ENCODE results near the gene AKT1S1. TPM values are rescaled to one million over a fixed set of nuclear protein-coding genes. Genes with fewer than 3 reads are reported as not detected.

AKT1S1 gene
- total and polyA plus RNA-seq, 11 donors, result 25.3 to 55.1 (median 35.0) TPM

DNA sequence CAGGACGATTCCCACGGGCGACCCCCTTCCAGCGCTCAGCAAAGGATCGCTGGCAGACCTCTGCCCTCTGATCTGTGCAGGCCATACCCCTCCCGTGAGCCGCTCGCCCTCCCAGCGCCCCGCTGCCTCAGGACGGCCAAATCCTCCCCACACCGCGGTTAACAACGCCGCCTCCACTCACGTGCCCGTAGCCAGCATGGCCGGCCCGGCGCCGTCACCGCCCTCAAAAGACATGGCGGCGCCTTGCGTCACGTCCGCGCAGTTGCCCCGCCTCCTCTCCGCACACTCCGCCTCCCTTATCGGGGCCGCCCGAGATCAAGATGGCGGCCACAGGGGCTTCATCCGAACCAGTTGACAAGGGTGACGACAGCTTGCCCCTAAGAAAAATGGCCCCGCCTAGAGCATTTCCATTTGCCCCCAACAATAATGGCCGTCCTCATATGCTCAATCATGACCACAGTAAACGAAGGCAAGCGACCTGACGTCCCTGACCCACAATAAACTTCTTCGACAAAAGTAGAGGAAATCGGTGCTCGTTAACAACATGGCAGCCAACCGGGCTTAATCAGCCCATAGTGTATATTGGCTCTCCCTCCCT lies 634 bp downstream of the AKT1S1 start:
- DNase-seq, result peak; percentile 98 to 99 (median 98)
- peak overlapping the region; percentile 72 to 99 (median 87) for H3K4me3 ChIP-seq
- WGBS, 4 donors, result 0 to 1% (median 0%) methylated on average over 21 to 46 of the region's 46 CpGs
- peak; percentile 79 to 84 (median 80) for ATAC-seq
- H3K9me3 ChIP-seq, result no peaks in the 10 kb centered on the region
- H3K27me3 ChIP-seq, result no peaks in the 10 kb centered on the region
- TF ChIP-seq, protein P1, sequence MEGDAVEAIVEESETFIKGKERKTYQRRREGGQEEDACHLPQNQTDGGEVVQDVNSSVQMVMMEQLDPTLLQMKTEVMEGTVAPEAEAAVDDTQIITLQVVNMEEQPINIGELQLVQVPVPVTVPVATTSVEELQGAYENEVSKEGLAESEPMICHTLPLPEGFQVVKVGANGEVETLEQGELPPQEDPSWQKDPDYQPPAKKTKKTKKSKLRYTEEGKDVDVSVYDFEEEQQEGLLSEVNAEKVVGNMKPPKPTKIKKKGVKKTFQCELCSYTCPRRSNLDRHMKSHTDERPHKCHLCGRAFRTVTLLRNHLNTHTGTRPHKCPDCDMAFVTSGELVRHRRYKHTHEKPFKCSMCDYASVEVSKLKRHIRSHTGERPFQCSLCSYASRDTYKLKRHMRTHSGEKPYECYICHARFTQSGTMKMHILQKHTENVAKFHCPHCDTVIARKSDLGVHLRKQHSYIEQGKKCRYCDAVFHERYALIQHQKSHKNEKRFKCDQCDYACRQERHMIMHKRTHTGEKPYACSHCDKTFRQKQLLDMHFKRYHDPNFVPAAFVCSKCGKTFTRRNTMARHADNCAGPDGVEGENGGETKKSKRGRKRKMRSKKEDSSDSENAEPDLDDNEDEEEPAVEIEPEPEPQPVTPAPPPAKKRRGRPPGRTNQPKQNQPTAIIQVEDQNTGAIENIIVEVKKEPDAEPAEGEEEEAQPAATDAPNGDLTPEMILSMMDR (IDR thresholded peaks at IDR 0.05), result no peak
- TF ChIP-seq POLR2A (IDR thresholded peaks at IDR 0.05), result peak in 1 of 2 donors; percentile 54
- H3K27ac ChIP-seq, result peak overlapping the region; percentile 96 to 100 (median 98)
- intact Hi-C loops (cut with DNase I), result loop anchor here in 6 of 10 donors (1.0 to 5.0 kb wide), 10 partner anchors 51 to 424 kb away; partner anchors contain the start of genes AP2A1 (in 3 of the 6), FUZ (in 3 of the 6), ADM5 (in 1 of the 6) and ALDH16A1 (in 1 of the 6)
- peaks cover 0 to 31% (median 19%) of the 10 kb centered on the region in 12 donors for H3K4me1 ChIP-seq
- H3K36me3 ChIP-seq, result peaks cover 2 to 44% (median 31%) of the 10 kb centered on the region in 9 donors

DNA sequence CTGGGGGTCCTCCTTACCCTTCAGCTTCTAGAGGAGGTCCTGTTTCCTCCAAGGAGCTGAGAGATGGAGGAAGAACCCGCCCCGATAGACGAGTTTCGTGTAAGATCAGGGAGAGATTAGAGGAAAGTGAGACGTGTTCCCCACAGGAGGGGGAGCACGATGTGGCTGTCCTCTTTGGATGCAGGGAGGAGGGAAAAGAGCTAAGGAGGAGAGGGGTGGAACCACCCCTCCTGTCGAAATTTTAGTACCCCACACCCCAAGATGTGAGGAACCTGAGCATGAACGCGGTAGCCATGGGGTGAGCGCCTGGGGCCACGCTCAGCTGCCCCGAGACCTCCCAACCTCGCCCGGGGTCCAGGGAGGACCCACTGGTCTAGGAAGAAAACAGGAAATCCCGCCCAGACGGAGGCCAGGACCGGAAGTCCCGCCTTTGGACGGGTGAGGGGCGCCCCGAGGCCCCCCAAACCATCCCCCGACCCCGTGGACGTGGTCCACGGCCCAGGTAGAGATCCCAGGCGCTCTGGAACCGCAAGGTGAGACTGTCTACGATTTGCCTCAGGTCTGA lies 1.2 kb downstream of the AKT1S1 start:
- Histone ChIP-seq H3K36me3 (peaks cover 2 to 44% (median 25%) of the 10 kb centered on the region in 9 donors), H3K4me3 (peak overlapping the region; percentile 72 to 99 (median 87)), H3K27ac (peak overlapping the region; percentile 96 to 100 (median 98)), H3K9me3 (no peaks in the 10 kb centered on the region), H3K4me1 (peaks cover 0 to 31% (median 19%) of the 10 kb centered on the region in 12 donors), H3K27me3 (no peaks in the 10 kb centered on the region)
- no peak for TF ChIP-seq POLR2A (IDR thresholded peaks at IDR 0.05)
- TF ChIP-seq, protein P1 (IDR thresholded peaks at IDR 0.05), result no peak
- ATAC-seq, result peak in 2 of 4 donors; percentile 9 to 13
- 0 to 1% (median 0%) methylated on average over 8 to 28 of the region's 28 CpGs for WGBS, 4 donors
- intact Hi-C loops (cut with DNase I), result loop anchor here in 6 of 10 donors (2.0 to 5.0 kb wide), 9 partner anchors 51 to 423 kb away; partner anchors contain the start of genes AP2A1 (in 3 of the 6), ADM5 (in 1 of the 6), ALDH16A1 (in 1 of the 6) and ATF5 (in 1 of the 6)
- DNase-seq, result peak; percentile 69 to 86 (median 78)

DNA sequence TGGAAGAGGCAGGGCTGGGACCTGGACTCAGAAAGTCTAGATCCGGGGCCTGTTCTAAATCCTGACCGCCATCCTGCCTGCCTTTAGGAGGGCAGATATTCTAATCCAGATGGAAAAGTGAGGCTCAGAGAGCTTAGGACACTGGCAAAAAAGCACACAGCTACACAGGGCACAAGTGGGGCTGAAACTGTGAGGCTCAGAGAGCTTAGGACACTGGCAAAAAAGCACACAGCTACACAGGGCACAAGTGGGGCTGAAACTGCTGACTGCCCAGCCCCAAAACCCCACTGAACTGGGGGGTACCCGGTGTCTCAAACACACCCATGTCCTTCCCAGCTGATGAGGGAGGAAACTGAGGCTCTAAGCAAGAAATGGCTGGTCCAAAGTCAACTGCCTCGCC lies 2.0 kb downstream of the AKT1S1 start:
- intact Hi-C loops (cut with DNase I), result loop anchor here in 3 of 10 donors (5.0 kb wide), 4 partner anchors 52 to 378 kb away; partner anchors contain the start of genes ADM5 (in 1 of the 3), AP2A1 (in 1 of the 3), ATF5 (in 1 of the 3) and NUP62 (in 1 of the 3)
- 81 to 91% (median 88%) methylated on average over 4 of the region's 4 CpGs for WGBS, 4 donors
- DNase-seq (no peak), ATAC-seq (no peak)
- Histone ChIP-seq H3K27me3 (no peaks in the 10 kb centered on the region), H3K4me3 (peak overlapping the region in 10 of 12 donors; percentile 72 to 98 (median 84)), H3K4me1 (peaks cover 2 to 39% (median 25%) of the 10 kb centered on the region in 12 donors), H3K9me3 (no peaks in the 10 kb centered on the region), H3K36me3 (peaks cover 0 to 39% (median 18%) of the 10 kb centered on the region in 9 donors), H3K27ac (peak overlapping the region in 8 of 12 donors; percentile 96 to 100 (median 98))
- TF ChIP-seq, protein P1 (IDR thresholded peaks at IDR 0.05), result no peak
- TF ChIP-seq POLR2A (IDR thresholded peaks at IDR 0.05), result no peak

All from heart left ventricle (tissue), 16 donors.